H1 (cell line): ENCODE measurements around the gene TRPT1. TPM values are rescaled to one million over a fixed set of nuclear protein-coding genes. Genes with fewer than 3 reads are reported as not detected.

Experiments
- CTCF ChIA-PET: fragments of 300-600 bp; sonication (Branson Sonifier 250); formaldehyde crosslinking; loops from one replicate; lab custom pipeline; 2021; ENCODE audit not compliant: partially characterized antibody; lab: Charles Lee
- POLR2A ChIA-PET: fragments of 300-600 bp; sonication (Branson Sonifier 250); formaldehyde crosslinking; loops from one replicate; lab custom pipeline; 2021; ENCODE audit warnings: inconsistent platforms; ENCODE audit not compliant: partially characterized antibody; lab: Charles Lee
- DNase-seq, 2 experiments: peaks; one replicate each; pipeline versions ENCODE4 v3.0.0 to v3.0.0-alpha.2; 2010 to 2022; ENCODE audit warnings: low spot score in 2 of 2, low read depth in 1 of 2, mixed read lengths in 1 of 2
- FAIRE-seq: peaks from 2 replicates; lab custom pipeline; 2011; peaks lifted over from hg19 to GRCh38; lab: Jason Lieb, UNC
- H2AFZ ChIP-seq: 2 replicates; pipeline ENCODE4 v1.8.1; 2012; ENCODE audit warnings: low read length, inconsistent platforms
- H2AK5ac ChIP-seq: 2 replicates; pipeline ENCODE4 v1.6.1; 2013; ENCODE audit warnings: low read depth, low read length
- H2BK120ac ChIP-seq: replicated peaks from 2 replicates; pipeline ENCODE3; 2013; ENCODE audit warnings: low read depth, low read length, inconsistent platforms
- H2BK12ac ChIP-seq: 2 replicates; pipeline ENCODE4 v1.6.1; 2013; ENCODE audit warnings: low read depth, low read length
- H2BK15ac ChIP-seq: 2 replicates; pipeline ENCODE4 v1.6.1; 2013; ENCODE audit warnings: low read length
- H2BK20ac ChIP-seq: 2 replicates; pipeline ENCODE4 v1.6.1; 2013; ENCODE audit warnings: low read length
- H2BK5ac ChIP-seq: 2 replicates; pipeline ENCODE4 v1.6.1; 2013; ENCODE audit warnings: low read depth, low read length
- H3K14ac ChIP-seq: 2 replicates; pipeline ENCODE4 v1.6.1; 2013; ENCODE audit warnings: inconsistent platforms; ENCODE audit not compliant: insufficient read length
- H3K18ac ChIP-seq: 2 replicates; pipeline ENCODE4 v1.6.1; 2013; ENCODE audit warnings: low read length; ENCODE audit errors: extremely low read depth
- H3K23ac ChIP-seq: 2 replicates; pipeline ENCODE4 v1.6.1; 2013; ENCODE audit warnings: inconsistent platforms; ENCODE audit not compliant: insufficient read length
- H3K23me2 ChIP-seq: 2 replicates; pipeline ENCODE4 v1.6.1; 2013; ENCODE audit warnings: low read depth, low read length
- H3K27ac ChIP-seq: 2 replicates; pipeline ENCODE4 v1.6.1; 2011; ENCODE audit warnings: low read depth, low read length, inconsistent platforms
- H3K27me3 ChIP-seq, 4 experiments: replicated peaks in 1 of 4; 1 replicate in 1 of 4; 2 replicates in 3 of 4; pipeline versions ENCODE4 v1.6.1 to v1.8.1; 2011 to 2013; ENCODE audit warnings: low read length in 3 of 4, mild to moderate bottlenecking in 3 of 4, inconsistent platforms in 2 of 4, mixed read lengths in 2 of 4, moderate library complexity in 1 of 4; ENCODE audit not compliant: control insufficient read depth in 3 of 4, insufficient read depth in 3 of 4; ENCODE audit errors: extremely low read depth in 1 of 4
- H3K36me3 ChIP-seq, 4 experiments: 2 replicates each; pipeline versions ENCODE4 v1.6.1 to v1.8.1; 2011 to 2013; ENCODE audit warnings: mild to moderate bottlenecking in 4 of 4, low read length in 3 of 4, moderate library complexity in 2 of 4, control low read depth in 1 of 4, inconsistent platforms in 1 of 4; ENCODE audit not compliant: insufficient read depth in 4 of 4, control insufficient read depth in 2 of 4
- H3K4ac ChIP-seq: replicated peaks from 2 replicates; pipeline ENCODE3; 2013; ENCODE audit warnings: low read length, low read depth, mixed read lengths, inconsistent platforms; ENCODE audit not compliant: insufficient read length
- H3K4me1 ChIP-seq, 4 experiments: replicated peaks in 1 of 4; 1 replicate in 1 of 4; 2 replicates in 3 of 4; pipeline versions ENCODE4 v1.6.1 to v1.8.1; 2011 to 2013; ENCODE audit warnings: low read length in 3 of 4, inconsistent platforms in 2 of 4, mixed read lengths in 1 of 4; ENCODE audit not compliant: insufficient read depth in 4 of 4, control insufficient read depth in 3 of 4
- H3K4me2 ChIP-seq, 2 experiments: 2 replicates each; pipeline versions ENCODE4 v1.6.1 to v1.8.1; 2011 to 2013; ENCODE audit warnings: low read depth in 2 of 2, low read length in 2 of 2, control low read depth in 1 of 2, inconsistent platforms in 1 of 2, mild to moderate bottlenecking in 1 of 2; ENCODE audit not compliant: insufficient read depth in 1 of 2
- H3K4me3 ChIP-seq, 4 experiments: fragments of 200-600, 300-600 bp in 1 of 4; sonication (generic), shearing (Covaris generic), sonication (Bioruptor Twin) in 1 of 4; 2 replicates each; pipeline versions ENCODE4 v1.5.1 to v1.8.1; 2011 to 2016; ENCODE audit warnings: low read length in 4 of 4, low read depth in 3 of 4, control low read depth in 2 of 4, inconsistent platforms in 2 of 4, mild to moderate bottlenecking in 2 of 4, mixed read lengths in 1 of 4, moderate library complexity in 1 of 4; ENCODE audit not compliant: insufficient read depth in 2 of 4; ENCODE audit errors: extremely low read depth in 1 of 4
- H3K56ac ChIP-seq: replicated peaks from 2 replicates; pipeline ENCODE3; 2013; ENCODE audit warnings: low read depth, mild to moderate bottlenecking, mixed read lengths, low read length, inconsistent platforms; ENCODE audit not compliant: insufficient read length
- H3K79me1 ChIP-seq: 2 replicates; pipeline ENCODE4 v1.6.1; 2013; ENCODE audit warnings: low read depth, low read length, control low read depth
- H3K79me2 ChIP-seq, 2 experiments: 2 replicates each; pipeline versions ENCODE4 v1.6.1 to v1.8.1; 2012 to 2013; ENCODE audit warnings: low read length in 2 of 2, mild to moderate bottlenecking in 2 of 2, inconsistent platforms in 1 of 2; ENCODE audit not compliant: insufficient read depth in 2 of 2, control insufficient read depth in 1 of 2
- H3K9ac ChIP-seq, 4 experiments: replicated peaks in 1 of 4; 1 replicate in 1 of 4; 2 replicates in 3 of 4; pipeline versions ENCODE4 v1.6.1 to v1.8.1; 2011 to 2013; ENCODE audit warnings: low read depth in 3 of 4, low read length in 3 of 4, control low read depth in 2 of 4, mild to moderate bottlenecking in 2 of 4, moderate library complexity in 2 of 4, inconsistent platforms in 1 of 4; ENCODE audit errors: extremely low read depth in 1 of 4
- H3K9me3 ChIP-seq, 2 experiments: 2 replicates each; pipeline versions ENCODE4 v1.6.1 to v1.8.1; 2012 to 2013; ENCODE audit warnings: mild to moderate bottlenecking in 2 of 2, moderate library complexity in 2 of 2, control low read depth in 1 of 2, inconsistent platforms in 1 of 2, low read depth in 1 of 2, low read length in 1 of 2, mixed read lengths in 1 of 2; ENCODE audit not compliant: insufficient read depth in 2 of 2
- H4K20me1 ChIP-seq, 2 experiments: replicated peaks in 1 of 2; 2 replicates each; pipeline versions ENCODE3 to v1.8.1; 2011 to 2013; ENCODE audit warnings: inconsistent platforms in 2 of 2, low read length in 2 of 2, mild to moderate bottlenecking in 1 of 2; ENCODE audit not compliant: insufficient read depth in 2 of 2, control insufficient read depth in 1 of 2
- H4K5ac ChIP-seq: 2 replicates; pipeline ENCODE4 v1.6.1; 2013; ENCODE audit warnings: low read length, low read depth, mixed read lengths, inconsistent platforms; ENCODE audit not compliant: insufficient read length
- H4K8ac ChIP-seq: 2 replicates; pipeline ENCODE4 v1.8.0; 2013; ENCODE audit warnings: mild to moderate bottlenecking, moderate library complexity, low read length, inconsistent platforms; ENCODE audit not compliant: insufficient read depth; ENCODE audit errors: extremely low read depth
- H4K91ac ChIP-seq: replicated peaks from 2 replicates; pipeline ENCODE3; 2013; ENCODE audit warnings: low read length, mixed read lengths, inconsistent platforms; ENCODE audit not compliant: insufficient read length
- BACH1 ChIP-seq: IDR thresholded peaks from 2 replicates; pipeline ENCODE4 v1.6.1; 2012; ENCODE audit warnings: low read length, improper control_type of control experiment
- POLR2AphosphoS5 ChIP-seq: IDR thresholded peaks from 2 replicates; pipeline ENCODE4 v1.6.1; 2011; ENCODE audit warnings: low read depth, low read length
- TBP ChIP-seq: IDR thresholded peaks from 2 replicates; pipeline ENCODE4 v1.6.1; 2011; ENCODE audit warnings: low read depth, low read length, improper control_type of control experiment
- WGBS, 2 experiments: shearing (Covaris generic) in 1 of 2; methylation state at CpG; one replicate each; pipeline versions ENCODE4 v1.1.6 to v1.1.7; 2013 to 2015; ENCODE audit warnings: low lambda C conversion rate in 2 of 2, mixed read lengths in 2 of 2, inconsistent platforms in 1 of 2, low coverage in 1 of 2, missing lambda C conversion rate in 1 of 2; ENCODE audit not compliant: insufficient replicate concordance in 2 of 2, insufficient coverage in 1 of 2, insufficient read length in 1 of 2; ENCODE audit errors: extremely low coverage in 1 of 2, missing lambda C conversion rate in 1 of 2; 5-methylcytosine and 5-hydroxymethylcytosine counted together
- polyA plus RNA-seq, 7 experiments: library from polyadenylated mRNA; depleted of rRNA in 3 of 7; stranded (reverse) in 5 of 7; unstranded in 2 of 7; fragments of >200 nt in 5 of 7; fragments of 200-250 nt in 2 of 7; gene quantifications; 1 replicate in 5 of 7; 2 replicates in 1 of 7; 4 replicates in 1 of 7; pipeline versions ENCODE4 v1.2.1 to v1.2.3, GENCODE V29; 2011 to 2013; ENCODE audit warnings: missing spikeins in 2 of 7, mixed read lengths in 2 of 7
- total RNA-seq: library from RNA; stranded (reverse); fragmentation: NEBNext Ultra II Directional; extraction: Animal tissue kit (Norgen Biotek cat#: 25700); gene quantifications from 2 replicates; pipeline ENCODE4 v1.2.1, GENCODE V29; 2021

Gene TRPT1
- total and polyA plus RNA-seq, 2 of the 8 experiments (the other 6 are each of a cell fraction or from before 2014, with no cell fraction given): 34.5 to 74.6 TPM

GRCh38 chr11:64224151-64224890 lies 1.7 kb downstream of the TRPT1 start:
- FAIRE-seq: no peak
- Histone ChIP-seq H3K4ac (no peak overlapping the region), H3K4me1 (peaks cover 0 to 18% (median 12%) of the 10 kb centered on the region in 4 experiments; a peak in 6 of 7 replicates), H2BK15ac (no peak overlapping the region), H3K4me3 (no peak overlapping the region), H2BK120ac (no peak overlapping the region), H4K5ac (no peak overlapping the region), H3K36me3 (peaks cover 0 to 9% (median 5%) of the 10 kb centered on the region in 4 experiments; a peak in 4 of 8 replicates), H4K91ac (no peak overlapping the region), H2AK5ac (no peak overlapping the region)
- 88% methylated on average over 15 of the region's 17 CpGs; no CpG with 5 or more reads in 1 of the 2 experiments for WGBS, 2 experiments
- TF ChIP-seq TBP: no peak
- TF ChIP-seq BACH1: no peak
- peak; percentile 56; the same call in 1 of the 2 replicates for TF ChIP-seq POLR2AphosphoS5
- TF ChIP-seq, all 59 proteins: peak for 1
- no peak overlapping the region for H2BK5ac ChIP-seq
- no peaks in the 10 kb centered on the region for H3K79me2 ChIP-seq
- H3K23me2 ChIP-seq: peaks cover 10% of the 10 kb centered on the region; the same call in 1 of the 2 replicates
- H3K56ac ChIP-seq: no peak overlapping the region
- no peak overlapping the region for H3K18ac ChIP-seq
- H3K27ac ChIP-seq: no peak overlapping the region
- H2BK20ac ChIP-seq: no peak overlapping the region
- H3K27me3 ChIP-seq: no peaks in the 10 kb centered on the region
- peaks cover 2 to 9% of the 10 kb centered on the region in 2 experiments for H4K20me1 ChIP-seq
- H3K4me2 ChIP-seq: no peak overlapping the region; a peak in 1 of 4 replicates
- H4K8ac ChIP-seq: peak overlapping the region; percentile 4; the same call in 1 of the 2 replicates
- CTCF ChIA-PET: interaction anchor here (0.8 to 6.5 kb wide), 13 partner anchors 8 to 226 kb away, joined by 3 to 64 read pairs (median 4); partner anchors contain the start of genes FERMT3 and PLCB3
- no peak overlapping the region for H3K9ac ChIP-seq
- no peak overlapping the region for H2AFZ ChIP-seq
- H3K14ac ChIP-seq: no peak overlapping the region
- no peaks in the 10 kb centered on the region for H3K9me3 ChIP-seq
- H3K23ac ChIP-seq: no peak overlapping the region
- POLR2A ChIA-PET: interaction anchor here (0.7 to 14.1 kb wide), 10 partner anchors 10 to 50 kb away, joined by 3 to 253 read pairs (median 18); partner anchors contain the start of genes FERMT3, FKBP2, PLCB3 and PPP1R14B
- no peak overlapping the region for H2BK12ac ChIP-seq
- no peak for DNase-seq
- no peaks in the 10 kb centered on the region for H3K79me1 ChIP-seq
